Tibial artery (tissue), 4 donors: ENCODE data around the gene SYNRG.

ENCODE experiments used
- DNase-seq, 2 donors: peaks; one replicate each; pipeline ENCODE4 v3.0.0-alpha.2; 2019
- H3K27ac ChIP-seq, 2 donors: fragments of 200-600 bp; sonication (generic) in 1 of 2; 1 replicate in 1 of 2; 2 replicates in 1 of 2; pipeline ENCODE4 v1.5.1; 2018 to 2019; ENCODE audit warnings: mild to moderate bottlenecking in 1 of 2
- H3K27me3 ChIP-seq, 2 donors: fragments of 200-600 bp; sonication (generic) in 1 of 2; one replicate each; pipeline versions ENCODE4 v1.5.1 to v1.6.0; 2016 to 2019
- H3K36me3 ChIP-seq, 3 donors: fragments of 200-600 bp; sonication (generic) in 2 of 3; one replicate each; pipeline ENCODE4 v1.5.1; 2016 to 2019; ENCODE audit warnings: mild to moderate bottlenecking in 2 of 3
- H3K4me1 ChIP-seq, 4 donors: fragments of 200-600 bp; sonication (generic) in 2 of 4; 1 replicate in 3 of 4; 2 replicates in 1 of 4; pipeline ENCODE4 v1.5.1; 2016 to 2019
- H3K4me3 ChIP-seq, 2 donors: fragments of 200-600 bp; sonication (generic) in 1 of 2; 1 replicate in 1 of 2; 2 replicates in 1 of 2; pipeline ENCODE4 v1.5.1; 2018 to 2019; ENCODE audit warnings: mild to moderate bottlenecking in 2 of 2
- H3K9me3 ChIP-seq, 3 donors: fragments of 200-600 bp; sonication (generic) in 1 of 3; one replicate each; pipeline ENCODE4 v1.5.1; 2016 to 2019
- intact Hi-C: fragments of 100-400 bp; cut with DNase I; formaldehyde crosslinking; loops from one replicate; pipeline ENCODE4 v1.15.0; 2023; ENCODE audit warnings: low total_unique reads
- TF ChIP-seq, protein P1 (sequence below), 2 experiments: fragments of 200-600 bp in 1 of 2; fragments of 450-650 bp in 1 of 2; IDR thresholded peaks; one replicate each; pipeline ENCODE4 v1.5.1; 2017 to 2019; ENCODE audit warnings: antibody characterized with exemption in 2 of 2, mild to moderate bottlenecking in 1 of 2, moderate library complexity in 1 of 2

SYNRG gene

DNA sequence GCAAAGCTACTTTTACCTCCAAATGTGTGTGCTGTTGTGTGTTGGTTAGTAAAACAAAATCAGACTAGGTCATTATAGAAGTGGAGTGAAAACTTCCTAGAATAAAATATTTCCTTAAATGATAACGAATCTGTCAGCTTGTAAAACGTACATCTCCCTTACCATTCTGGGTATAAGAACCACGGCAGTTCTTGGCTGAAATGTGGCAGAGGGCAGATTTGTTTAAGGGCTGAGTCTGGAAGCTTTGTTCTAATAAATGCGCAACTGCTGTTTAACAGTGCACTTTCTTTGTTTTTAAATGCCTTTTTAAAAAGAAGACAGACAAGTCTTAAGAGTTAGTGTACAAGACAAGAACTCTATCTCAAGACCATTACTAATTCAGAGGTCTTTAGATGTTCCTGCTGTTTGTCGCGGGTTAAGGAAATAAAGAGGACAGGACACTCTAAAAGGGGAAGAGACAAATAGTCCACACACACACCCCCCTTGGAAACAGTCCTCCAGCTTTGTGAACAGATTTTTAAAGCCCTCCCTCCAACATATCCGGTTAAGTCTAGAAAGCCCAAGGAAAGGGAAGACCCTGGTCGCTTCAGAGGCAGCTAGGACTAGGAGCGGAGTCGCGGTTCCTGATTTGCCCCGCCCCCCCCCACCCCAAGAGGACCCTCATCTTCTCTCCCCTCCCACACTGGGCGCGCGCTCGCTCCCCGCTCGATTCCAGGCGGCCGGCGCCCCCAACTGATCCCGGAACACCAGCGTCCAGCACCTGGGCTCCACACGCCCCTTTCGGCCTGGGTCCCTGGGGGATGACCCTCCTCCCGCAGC lies 658 bp downstream of the SYNRG start:
- intact Hi-C loops, result no loop called here
- peak overlapping the region; percentile 84 to 98 for H3K4me3 ChIP-seq
- H3K9me3 ChIP-seq, result no peaks in the 10 kb centered on the region
- peak overlapping the region; percentile 92 to 94 for H3K27ac ChIP-seq
- peak in 1 of 2 donors; percentile 29 for DNase-seq
- TF ChIP-seq, protein P1, sequence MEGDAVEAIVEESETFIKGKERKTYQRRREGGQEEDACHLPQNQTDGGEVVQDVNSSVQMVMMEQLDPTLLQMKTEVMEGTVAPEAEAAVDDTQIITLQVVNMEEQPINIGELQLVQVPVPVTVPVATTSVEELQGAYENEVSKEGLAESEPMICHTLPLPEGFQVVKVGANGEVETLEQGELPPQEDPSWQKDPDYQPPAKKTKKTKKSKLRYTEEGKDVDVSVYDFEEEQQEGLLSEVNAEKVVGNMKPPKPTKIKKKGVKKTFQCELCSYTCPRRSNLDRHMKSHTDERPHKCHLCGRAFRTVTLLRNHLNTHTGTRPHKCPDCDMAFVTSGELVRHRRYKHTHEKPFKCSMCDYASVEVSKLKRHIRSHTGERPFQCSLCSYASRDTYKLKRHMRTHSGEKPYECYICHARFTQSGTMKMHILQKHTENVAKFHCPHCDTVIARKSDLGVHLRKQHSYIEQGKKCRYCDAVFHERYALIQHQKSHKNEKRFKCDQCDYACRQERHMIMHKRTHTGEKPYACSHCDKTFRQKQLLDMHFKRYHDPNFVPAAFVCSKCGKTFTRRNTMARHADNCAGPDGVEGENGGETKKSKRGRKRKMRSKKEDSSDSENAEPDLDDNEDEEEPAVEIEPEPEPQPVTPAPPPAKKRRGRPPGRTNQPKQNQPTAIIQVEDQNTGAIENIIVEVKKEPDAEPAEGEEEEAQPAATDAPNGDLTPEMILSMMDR (IDR thresholded peaks at IDR 0.05), result no peak
- peaks cover 0 to 39% (median 8%) of the 10 kb centered on the region in 4 donors for H3K4me1 ChIP-seq
- no peaks in the 10 kb centered on the region for H3K27me3 ChIP-seq
- peaks cover 0 to 19% (median 8%) of the 10 kb centered on the region in 3 donors for H3K36me3 ChIP-seq

DNA sequence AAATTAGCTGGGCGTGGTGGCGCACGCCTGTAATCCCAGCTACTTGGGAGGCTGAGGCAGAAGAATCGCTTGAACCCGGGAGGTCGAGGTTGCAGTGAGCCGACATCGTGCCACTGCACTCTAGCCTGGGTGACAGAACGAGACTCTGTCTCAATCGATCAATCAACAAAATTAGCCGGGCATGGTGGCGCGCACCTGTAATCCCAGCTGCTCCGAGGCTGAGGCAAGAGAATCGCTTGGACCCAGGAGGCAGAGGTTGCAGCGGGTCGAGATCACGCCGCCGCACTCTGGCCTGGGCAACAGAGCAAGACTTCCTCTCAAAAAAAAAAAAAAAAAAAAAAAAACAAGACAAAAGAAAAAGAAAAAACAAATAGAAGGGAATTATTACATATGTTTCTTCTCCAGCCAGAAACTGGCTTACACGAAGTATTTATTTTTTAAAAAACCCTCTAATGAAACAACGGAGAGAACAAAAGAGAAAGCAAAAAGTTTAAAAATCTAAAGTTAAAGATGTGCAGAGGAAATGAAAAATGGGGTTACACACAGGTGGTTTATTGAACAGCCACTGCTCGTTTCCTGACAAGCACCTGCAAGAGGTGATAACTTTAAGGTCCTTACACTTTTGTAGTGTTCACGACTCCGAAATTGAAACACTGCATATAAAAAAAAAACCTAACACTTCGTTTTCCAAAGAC lies 1.4 kb downstream of the SYNRG start:
- Histone ChIP-seq H3K9me3 (no peaks in the 10 kb centered on the region), H3K27me3 (no peaks in the 10 kb centered on the region), H3K27ac (peak overlapping the region in 1 of 2 donors; percentile 94), H3K4me1 (peaks cover 0 to 39% (median 8%) of the 10 kb centered on the region in 4 donors), H3K4me3 (peak overlapping the region; percentile 84 to 98), H3K36me3 (peaks cover 0 to 12% (median under 1%) of the 10 kb centered on the region in 3 donors)
- intact Hi-C loops, result no loop called here
- TF ChIP-seq, protein P1 (IDR thresholded peaks at IDR 0.05), result no peak
- DNase-seq, result no peak

DNA sequence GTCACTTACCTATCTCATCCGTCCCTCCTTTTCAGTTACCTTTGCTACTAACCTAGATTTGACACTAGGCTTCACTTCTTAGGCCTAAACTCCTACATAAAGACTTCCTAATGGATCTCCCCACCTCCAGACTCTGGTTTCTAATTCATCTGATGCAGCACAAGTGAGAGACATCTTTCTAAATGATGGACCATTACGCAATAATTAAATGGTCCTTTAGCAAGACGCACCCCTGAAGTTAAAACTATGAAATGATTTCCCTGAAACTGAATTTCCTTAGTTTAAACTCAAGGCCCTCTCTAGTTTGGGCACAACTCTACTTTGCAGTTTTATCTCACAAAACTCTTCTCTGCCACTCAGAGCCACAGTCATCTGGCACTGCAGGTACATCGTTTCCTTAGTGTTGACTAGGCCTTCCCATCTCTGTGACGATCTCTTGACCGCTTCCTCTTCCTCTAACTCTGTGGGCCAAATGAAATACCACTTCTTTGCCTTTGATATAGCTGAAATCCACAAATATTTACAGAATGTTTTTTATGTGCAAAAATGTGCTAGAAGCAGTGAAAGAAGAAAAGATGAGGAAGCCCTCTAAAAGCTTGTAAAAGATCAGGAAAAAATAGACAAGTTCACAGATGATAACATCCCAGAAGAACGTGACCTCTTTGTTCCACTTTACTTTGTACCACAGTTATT lies 3.3 kb downstream of the SYNRG start:
- Histone ChIP-seq H3K9me3 (no peaks in the 10 kb centered on the region), H3K36me3 (peaks cover 0 to 4% (median 0%) of the 10 kb centered on the region in 3 donors), H3K27me3 (no peaks in the 10 kb centered on the region), H3K4me1 (peaks cover 0 to 39% (median 8%) of the 10 kb centered on the region in 4 donors), H3K4me3 (no peak overlapping the region), H3K27ac (no peak overlapping the region)
- intact Hi-C loops, result no loop called here
- no peak for DNase-seq
- TF ChIP-seq, protein P1 (IDR thresholded peaks at IDR 0.05), result no peak

DNA sequence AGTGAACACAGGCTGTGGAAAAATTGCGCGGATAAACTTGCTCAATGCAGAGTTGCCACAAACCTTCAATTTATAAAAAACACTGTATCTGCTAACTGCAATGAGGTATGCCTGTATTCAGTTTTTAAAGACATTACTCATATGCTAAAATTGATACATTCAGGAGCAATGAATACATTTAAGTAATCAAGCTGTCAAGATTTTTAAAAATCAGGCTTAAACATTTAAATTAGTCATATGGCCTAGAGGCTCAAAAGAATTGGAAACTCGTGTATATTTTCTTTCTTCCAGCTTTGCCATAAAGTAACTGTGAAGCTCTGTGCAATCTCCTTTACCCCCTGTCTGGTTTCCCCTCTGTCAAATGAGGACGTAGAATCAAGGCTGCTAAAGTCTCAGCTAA lies 4.1 kb downstream of the SYNRG start:
- Histone ChIP-seq H3K4me3 (no peak overlapping the region), H3K27me3 (no peaks in the 10 kb centered on the region), H3K4me1 (peaks cover 0 to 37% (median 8%) of the 10 kb centered on the region in 4 donors), H3K9me3 (no peaks in the 10 kb centered on the region), H3K27ac (no peak overlapping the region), H3K36me3 (peaks cover 0 to 4% (median 2%) of the 10 kb centered on the region in 3 donors)
- intact Hi-C loops, result no loop called here
- DNase-seq, result no peak
- TF ChIP-seq, protein P1 (IDR thresholded peaks at IDR 0.05), result no peak

DNA sequence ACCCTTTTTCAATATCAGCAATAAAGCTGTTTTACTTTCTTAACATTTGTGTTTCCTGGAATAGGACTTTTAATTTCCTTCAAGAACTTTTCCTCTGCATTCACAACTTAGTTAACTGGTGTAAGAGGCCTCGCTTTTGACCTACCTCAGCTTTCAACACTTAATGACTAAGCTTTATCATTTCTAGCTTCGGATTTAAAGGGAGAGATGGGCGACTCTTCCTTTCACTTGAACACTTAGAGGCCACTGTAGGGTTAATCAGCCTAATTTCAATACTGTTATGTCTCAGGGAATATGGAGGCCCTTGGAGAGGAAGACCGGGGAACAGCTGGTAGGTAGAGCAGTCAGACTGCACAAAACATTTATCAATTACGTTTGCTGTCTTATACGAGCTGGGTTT lies 4.7 kb downstream of the SYNRG start:
- Histone ChIP-seq H3K4me1 (peaks cover 0 to 32% (median 8%) of the 10 kb centered on the region in 4 donors), H3K27me3 (no peaks in the 10 kb centered on the region), H3K27ac (no peak overlapping the region), H3K36me3 (peaks cover under 1 to 7% (median 4%) of the 10 kb centered on the region in 3 donors), H3K9me3 (no peaks in the 10 kb centered on the region), H3K4me3 (no peak overlapping the region)
- TF ChIP-seq, protein P1 (IDR thresholded peaks at IDR 0.05), result no peak
- intact Hi-C loops, result no loop called here
- DNase-seq, result no peak
